Liver (tissue), 3 donors: ENCODE data around the gene TFDP2.

Source experiments
- ATF3 ChIP-seq: IDR thresholded peaks from 2 replicates; pipeline ENCODE4 v1.6.1; 2016; ENCODE audit warnings: antibody characterized with exemption
- CTCF ChIP-seq: fragments of 150-350 bp; IDR thresholded peaks from 2 replicates; pipeline ENCODE4 v1.5.1; 2017; ENCODE audit warnings: improper control_type of control experiment, low read depth, low read length; ENCODE audit not compliant: missing input control
- EGR1 ChIP-seq, 2 donors: IDR thresholded peaks; 2 replicates each; pipeline ENCODE4 v1.6.1; 2016 to 2018; ENCODE audit warnings: antibody characterized with exemption in 2 of 2, low read depth in 2 of 2
- FOXA1 ChIP-seq: IDR thresholded peaks from 2 replicates; pipeline ENCODE4 v1.6.1; 2016; ENCODE audit warnings: antibody characterized with exemption
- GABPA ChIP-seq, 2 donors: IDR thresholded peaks in 1 of 2; conservative IDR thresholded peaks in 1 of 2; 2 replicates each; pipeline ENCODE4 v1.6.1; 2016; ENCODE audit warnings: antibody characterized with exemption in 2 of 2, mild to moderate bottlenecking in 1 of 2, moderate library complexity in 1 of 2
- RAD21 ChIP-seq, 2 donors: IDR thresholded peaks; 2 replicates each; pipeline ENCODE4 v1.6.1; 2016; ENCODE audit warnings: antibody characterized with exemption in 2 of 2, mild to moderate bottlenecking in 2 of 2
- REST ChIP-seq: IDR thresholded peaks from 2 replicates; pipeline ENCODE4 v1.6.1; 2016; ENCODE audit warnings: antibody characterized with exemption, mild to moderate bottlenecking
- SP1 ChIP-seq: IDR thresholded peaks from 2 replicates; pipeline ENCODE4 v1.6.1; 2018; ENCODE audit warnings: antibody characterized with exemption, mild to moderate bottlenecking
- TAF1 ChIP-seq: conservative IDR thresholded peaks from 2 replicates; pipeline ENCODE4 v1.6.1; 2016; ENCODE audit warnings: antibody characterized with exemption, mild to moderate bottlenecking
- YY1 ChIP-seq: IDR thresholded peaks from 2 replicates; pipeline ENCODE4 v1.6.1; 2016; ENCODE audit warnings: antibody characterized with exemption, mild to moderate bottlenecking
- donor health status: healthy.
- donor health status: healthy.

- no peak for TF ChIP-seq CTCF
- no peak for TF ChIP-seq RAD21 (IDR thresholded peaks at IDR 0.05)
- TF ChIP-seq REST = no peak
- TF ChIP-seq YY1 = peak; percentile 44
- no peak for TF ChIP-seq GABPA (IDR thresholded peaks at IDR 0.05 in 1 of 2, conservative IDR thresholded peaks at IDR 0.05 in 1 of 2)
- TF ChIP-seq FOXA1 = no peak
- TF ChIP-seq TAF1 = no peak
- no peak for TF ChIP-seq EGR1 (IDR thresholded peaks at IDR 0.05; ENCODE audit: low read depth in 2 of 2)
- TF ChIP-seq ATF3 = no peak
- TF ChIP-seq SP1 = no peak
Observed at GRCh38 chr3:142027735-142028134, 121.6 kb downstream of the TFDP2 start.
